Endothelial cell (in vitro differentiated cells): ENCODE data around the gene RARA. TPM values are rescaled to one million over a fixed set of nuclear protein-coding genes. Genes with fewer than 3 reads are reported as not detected.

Experiments
- DNase-seq: peaks from one replicate; pipeline ENCODE4 v3.0.0; 2021; ENCODE audit warnings: low spot score
- H3K27ac Mint-ChIP-seq: one replicate; pipeline ENCODE4 v1.8.0; 2021; ENCODE audit warnings: mixed read lengths, inconsistent platforms; ENCODE audit not compliant: unreplicated experiment
- H3K27me3 Mint-ChIP-seq: one replicate; pipeline ENCODE4 v1.8.0; 2021; ENCODE audit warnings: mild to moderate bottlenecking, moderate library complexity, mixed read lengths, inconsistent platforms; ENCODE audit not compliant: unreplicated experiment
- H3K36me3 Mint-ChIP-seq: one replicate; pipeline ENCODE4 v1.8.0; 2021; ENCODE audit warnings: mild to moderate bottlenecking, low read depth, mixed read lengths, inconsistent platforms; ENCODE audit not compliant: unreplicated experiment
- H3K4me1 Mint-ChIP-seq: one replicate; pipeline ENCODE4 v1.8.0; 2021; ENCODE audit warnings: mild to moderate bottlenecking, mixed read lengths, inconsistent platforms; ENCODE audit not compliant: unreplicated experiment
- H3K4me3 Mint-ChIP-seq: one replicate; pipeline ENCODE4 v1.8.0; 2021; ENCODE audit warnings: mild to moderate bottlenecking, mixed read lengths, inconsistent platforms; ENCODE audit not compliant: unreplicated experiment
- H3K9me3 Mint-ChIP-seq: one replicate; pipeline ENCODE4 v1.8.0; 2021; ENCODE audit warnings: mixed read lengths, inconsistent platforms; ENCODE audit not compliant: unreplicated experiment
- CTCF ChIP-seq: fragments of 200-600 bp; sonication (generic); IDR thresholded peaks from one replicate; pipeline ENCODE4 v1.5.0; 2021; ENCODE audit warnings: antibody characterized with exemption; ENCODE audit not compliant: unreplicated experiment
- total RNA-seq: library from RNA; stranded (reverse); fragmentation: NEBNext Ultra II Directional; extraction: Animal tissue kit (Norgen Biotek cat#: 25700); gene quantifications from one replicate; pipeline ENCODE4 v1.2.1, GENCODE V29; 2021; ENCODE audit not compliant: unreplicated experiment

The RARA gene
- total RNA-seq, 1 donor from 2014 or later = 42.8 TPM

GRCh38 chr17:40348562-40349476 lies 39.8 kb downstream of the RARA start:
- H3K27me3 Mint-ChIP-seq = peaks cover 23% of the 10 kb centered on the region
- H3K36me3 Mint-ChIP-seq = peaks cover 31% of the 10 kb centered on the region
- no peak for TF ChIP-seq CTCF
- DNase-seq = no peak
- H3K4me1 Mint-ChIP-seq = peaks cover 64% of the 10 kb centered on the region
- no peaks in the 10 kb centered on the region for H3K9me3 Mint-ChIP-seq
- peak overlapping the region; percentile 98 for H3K27ac Mint-ChIP-seq
- peak overlapping the region; percentile 81 for H3K4me3 Mint-ChIP-seq

- Mint-ChIP-seq H3K4me1 (peaks cover 57% of the 10 kb centered on the region), H3K27me3 (peaks cover 21% of the 10 kb centered on the region), H3K9me3 (no peaks in the 10 kb centered on the region), H3K27ac (peak overlapping the region; percentile 75), H3K4me3 (peak overlapping the region; percentile 81), H3K36me3 (peaks cover 31% of the 10 kb centered on the region)
- DNase-seq = no peak
- no peak for TF ChIP-seq CTCF
Observed at GRCh38 chr17:40349477-40349894, 40.5 kb downstream of the RARA start.

- peaks cover 17% of the 10 kb centered on the region for H3K27me3 Mint-ChIP-seq
- H3K36me3 Mint-ChIP-seq = peaks cover 31% of the 10 kb centered on the region
- H3K27ac Mint-ChIP-seq = peak overlapping the region; percentile 86
- DNase-seq = no peak
- H3K4me1 Mint-ChIP-seq = peaks cover 52% of the 10 kb centered on the region
- TF ChIP-seq CTCF = no peak
- peak overlapping the region; percentile 68 for H3K4me3 Mint-ChIP-seq
- no peaks in the 10 kb centered on the region for H3K9me3 Mint-ChIP-seq
Observed at GRCh38 chr17:40349895-40350688, 41.1 kb downstream of the RARA start.

DNA sequence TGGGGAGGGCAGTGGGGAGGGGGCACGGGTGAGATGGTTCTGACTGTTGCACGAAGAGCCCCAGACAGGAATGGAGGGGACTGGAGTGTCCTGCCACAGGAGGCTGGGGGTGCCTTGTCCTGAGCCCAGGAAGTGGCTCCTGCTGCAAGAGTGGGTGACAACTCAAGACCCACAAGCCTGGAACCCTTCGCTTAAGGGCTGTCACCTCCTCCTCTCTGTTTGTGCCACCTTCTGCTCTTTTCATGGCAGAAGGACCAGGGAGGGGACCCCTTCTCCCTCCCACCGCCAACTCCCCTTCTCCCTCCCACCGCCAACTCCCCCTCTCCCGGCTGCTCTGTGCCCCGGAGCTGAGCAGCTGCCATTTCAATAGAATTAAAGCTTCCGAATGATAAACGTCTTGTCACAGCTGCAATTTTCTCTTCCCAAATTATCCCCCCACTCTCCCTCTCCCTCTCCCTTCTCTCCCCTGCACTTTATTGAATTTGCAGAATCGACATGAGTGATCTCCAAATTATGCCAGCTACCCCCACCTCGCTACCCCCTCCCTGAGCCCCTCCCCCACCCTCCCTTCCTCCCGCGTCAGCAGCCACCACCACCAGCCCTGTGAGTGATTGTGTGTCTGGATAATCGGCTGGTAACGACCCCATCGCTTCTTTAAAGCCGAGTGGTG lies 41.8 kb downstream of the RARA start:
- Mint-ChIP-seq H3K36me3 (peaks cover 31% of the 10 kb centered on the region), H3K27ac (no peak overlapping the region), H3K4me1 (peaks cover 52% of the 10 kb centered on the region), H3K9me3 (no peaks in the 10 kb centered on the region), H3K27me3 (peaks cover 19% of the 10 kb centered on the region), H3K4me3 (no peak overlapping the region)
- no peak for TF ChIP-seq CTCF
- no peak for DNase-seq
